Stimulated activated CD8-positive, alpha-beta memory T cell treated with anti-CD3 and anti-CD28 coated beads, Interleukin-12 subunit alpha, Interleukin-12 subunit beta, amount 100 ng/mL, for 1 hour (primary cell): ENCODE measurements around the gene QARS1.

ENCODE experiments used
- DNase-seq: peaks from one replicate; pipeline ENCODE4 v3.0.0-alpha.2; 2020; ENCODE audit warnings: low read depth

QARS1 gene

DNA sequence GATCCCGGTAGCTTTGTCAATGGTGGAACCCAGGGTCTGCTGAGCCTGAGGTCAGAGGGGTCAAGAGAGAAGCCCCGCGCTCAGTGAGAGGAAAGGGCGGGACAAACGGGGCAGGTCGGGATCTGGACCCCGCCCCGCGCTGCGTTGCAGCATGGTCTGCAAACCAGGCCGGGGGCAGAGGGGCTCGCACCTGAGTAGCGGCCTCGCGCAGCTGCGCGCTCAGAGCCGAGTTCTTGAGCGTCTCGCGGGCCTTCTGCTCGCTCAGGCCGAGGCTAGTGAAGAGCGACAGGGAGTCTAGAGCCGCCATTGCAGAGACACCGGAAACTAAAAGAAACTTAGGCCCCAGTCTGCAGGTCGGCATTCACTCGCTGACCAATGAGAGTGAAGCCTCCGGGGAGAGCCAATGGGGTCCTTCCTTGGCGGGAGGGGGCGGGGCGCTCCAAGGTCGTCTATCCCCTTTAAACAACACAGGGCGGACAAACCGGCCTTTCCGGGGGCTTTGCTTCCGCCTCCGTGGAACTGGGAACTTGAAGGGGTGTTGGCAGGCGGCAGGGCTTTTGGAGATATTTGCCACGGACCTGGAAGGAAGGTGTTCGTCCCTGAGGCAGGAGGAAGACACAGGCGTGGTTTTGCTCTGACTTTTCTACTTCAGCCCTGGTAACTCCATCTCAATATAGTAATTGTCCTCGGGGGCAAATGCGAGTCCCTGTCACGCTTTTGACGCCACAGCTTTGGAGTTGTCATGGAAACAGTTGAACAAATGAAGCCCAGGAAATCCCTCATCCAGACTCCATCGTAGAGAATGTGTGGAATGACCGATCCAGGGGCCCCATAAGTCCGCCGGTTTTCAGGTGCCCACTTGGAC, at the start of gene QARS1:
QARS1 (minus strand) TSS at position 331 of the 865 bp plus-strand sequence; CDS start at position 307, 24 bp downstream.
- DNase-seq = peak; percentile 80

DNA sequence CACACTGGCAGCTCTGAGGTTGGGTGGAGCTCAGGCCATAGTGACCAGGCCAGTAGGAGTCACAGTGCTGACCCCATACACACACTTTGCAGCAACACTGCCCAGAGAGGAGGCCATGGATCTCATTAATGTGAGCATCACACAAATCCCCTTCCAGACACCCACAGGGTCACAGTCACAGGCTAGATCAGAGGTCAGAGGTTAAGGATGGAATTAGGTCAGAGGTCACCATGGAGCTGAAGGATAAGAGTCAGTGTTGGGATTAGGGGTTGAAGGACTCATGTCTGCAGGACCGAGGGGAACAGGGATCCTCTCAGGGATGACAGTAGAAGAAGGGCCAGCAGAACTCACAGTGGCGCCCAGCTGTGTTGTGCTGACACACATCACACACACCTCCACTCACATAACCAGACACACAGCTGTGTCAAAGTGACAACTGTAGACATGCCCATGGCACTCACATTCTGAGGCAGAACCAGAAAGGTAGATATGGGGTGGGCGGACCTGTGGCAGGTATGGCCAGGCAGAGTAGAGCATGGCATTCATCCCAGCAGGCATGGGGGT, 48.9 kb upstream of the QARS1 start:
- no peak for DNase-seq

DNA sequence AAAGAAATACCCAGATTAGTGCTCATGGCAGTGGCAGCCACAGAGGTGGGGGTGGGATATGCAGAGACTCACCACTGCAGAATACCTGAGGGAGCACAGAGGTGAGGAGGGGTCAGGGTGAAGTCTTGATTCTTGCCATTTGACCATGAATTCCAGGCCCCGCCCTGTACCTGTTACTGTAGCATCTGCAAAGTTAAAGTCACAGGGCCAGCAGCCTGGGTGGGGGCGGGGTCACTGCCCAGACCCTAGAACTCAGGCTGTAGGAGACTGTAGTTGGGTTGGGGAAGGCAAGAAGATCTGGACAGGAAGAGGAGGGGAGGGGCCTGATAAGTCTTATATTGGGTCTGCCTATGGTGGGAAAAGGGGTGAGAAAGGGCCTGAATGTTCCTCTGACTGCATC, 47.1 kb upstream of the QARS1 start:
- no peak for DNase-seq

DNA sequence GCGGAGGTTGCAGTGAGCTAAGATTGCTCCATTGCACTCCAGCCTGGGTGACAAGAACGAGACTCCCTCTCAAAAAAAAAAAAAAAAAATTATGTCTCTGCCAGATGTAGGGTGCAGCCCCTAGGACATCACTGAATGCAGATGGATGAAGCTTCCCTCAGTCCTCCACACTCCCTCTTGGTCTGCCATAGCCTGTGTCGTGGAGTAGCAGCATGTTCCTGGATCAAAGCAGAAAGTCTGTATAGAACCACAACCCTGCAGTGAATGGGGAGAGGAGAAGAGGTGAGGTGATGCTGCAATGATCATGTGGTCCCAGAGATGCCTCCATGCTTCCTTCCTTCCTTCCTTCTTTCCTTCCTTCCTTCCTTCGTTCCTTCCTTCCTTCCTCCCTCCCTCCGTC, 43.6 kb upstream of the QARS1 start:
- no peak for DNase-seq

DNA sequence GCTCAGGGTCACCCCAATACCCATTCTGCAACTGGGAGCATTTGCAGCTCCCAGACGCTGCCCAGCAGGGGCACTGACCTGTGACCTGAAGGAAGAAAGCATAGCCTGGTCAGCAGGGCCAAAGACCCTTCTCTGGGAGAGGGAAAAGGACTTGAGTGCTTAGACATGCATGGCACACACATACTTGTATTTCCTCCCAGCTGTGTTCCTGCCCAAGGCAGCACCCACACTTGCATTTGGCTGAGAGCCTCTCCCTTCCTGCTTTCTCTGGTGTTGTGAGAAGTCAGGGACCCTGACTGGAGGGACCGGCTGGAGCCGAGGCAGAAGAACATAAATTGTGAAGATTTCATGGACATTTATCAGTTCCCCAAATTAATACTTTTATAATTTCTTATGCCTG, 35.5 kb upstream of the QARS1 start:
- DNase-seq = no peak

DNA sequence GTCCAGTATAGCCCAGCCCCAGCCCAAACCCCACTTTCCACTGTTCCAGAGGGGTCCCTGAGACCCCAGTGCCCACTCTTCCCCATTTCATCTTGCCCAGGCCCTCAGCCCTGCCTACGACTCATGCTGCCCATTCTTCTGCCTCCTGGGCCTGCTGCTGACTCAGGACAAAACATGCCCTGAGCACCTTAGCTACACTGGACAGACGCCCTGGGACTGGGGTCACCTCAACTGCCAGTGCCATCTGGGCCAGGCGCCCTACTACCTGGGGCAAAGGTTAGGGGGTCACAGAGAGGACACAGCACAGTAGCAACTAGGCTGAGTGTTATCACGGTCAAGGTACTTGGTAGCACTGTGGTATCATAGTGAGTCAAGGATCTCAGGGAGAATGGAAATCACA, 30.9 kb upstream of the QARS1 start:
- no peak for DNase-seq

DNA sequence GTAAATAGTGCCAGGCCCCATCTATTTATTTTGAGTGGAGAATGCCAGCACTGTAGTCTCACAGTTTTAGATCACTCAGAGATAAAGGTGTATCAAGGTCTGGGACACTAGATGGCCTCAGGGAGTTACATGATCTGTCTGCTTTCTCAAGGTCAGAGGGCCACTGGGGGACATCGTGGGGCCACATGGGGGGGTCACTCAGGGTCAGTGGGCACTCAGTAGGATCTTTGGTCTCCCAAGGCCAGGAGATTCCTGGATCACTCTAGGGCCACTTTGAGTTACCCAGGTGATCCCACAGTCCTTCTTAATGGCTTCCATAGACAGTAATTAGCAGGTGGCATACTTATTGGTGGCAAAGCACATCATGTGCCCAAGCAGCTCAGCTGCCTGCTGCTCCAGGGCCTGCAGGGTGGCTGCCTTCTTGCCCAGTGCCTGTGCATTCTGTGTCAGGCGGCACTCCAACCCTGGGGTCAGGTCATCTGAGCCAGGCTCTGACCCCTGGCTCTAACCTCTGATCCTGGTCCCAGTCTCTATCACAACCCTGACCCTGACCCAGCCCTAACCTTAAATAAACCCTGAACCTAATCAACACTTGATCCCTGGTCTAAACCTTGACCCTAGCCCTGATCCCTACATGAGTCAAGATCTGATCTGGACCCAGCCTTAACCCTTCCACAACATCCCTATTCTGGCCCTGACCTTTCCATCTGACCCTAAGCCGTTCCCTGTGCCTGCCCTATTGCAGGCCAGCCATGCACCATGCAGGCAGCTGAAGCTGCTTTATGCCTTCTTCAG, 30.1 kb upstream of the QARS1 start:
- DNase-seq = no peak

DNA sequence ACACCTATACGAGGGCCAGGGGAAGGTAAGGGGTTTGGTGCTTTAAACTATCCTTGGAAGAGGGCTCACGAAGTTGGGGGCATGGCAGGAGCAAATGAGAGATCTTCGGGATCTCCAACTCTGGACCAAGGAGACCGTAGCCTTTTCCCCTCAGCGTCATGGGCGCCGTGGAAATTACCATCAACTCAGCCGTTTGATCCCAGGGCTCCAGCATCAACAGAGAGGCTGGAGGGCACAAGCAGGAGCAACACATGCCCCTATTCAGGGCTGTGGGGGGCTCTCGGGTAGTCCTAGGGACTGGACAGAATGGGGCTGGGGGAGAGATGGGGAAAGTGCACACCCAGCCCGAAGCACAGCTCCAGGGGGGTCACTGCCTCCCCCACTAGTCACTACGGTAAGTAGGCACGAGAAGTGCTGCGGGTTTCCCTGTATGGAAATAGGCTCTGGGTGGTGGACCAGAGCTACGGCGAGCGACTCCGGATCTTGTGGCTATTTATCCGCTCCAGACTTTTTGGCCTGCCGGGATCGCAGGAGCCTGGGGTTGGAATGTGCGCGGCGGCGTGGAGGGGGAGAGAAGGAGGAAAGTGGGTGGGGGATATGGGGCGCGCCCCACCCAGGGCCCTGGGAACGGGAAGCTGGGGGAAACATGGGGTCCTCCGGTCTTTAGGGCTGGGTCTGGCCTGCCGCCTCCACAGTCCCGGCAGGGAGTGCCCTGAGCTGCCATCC, 28.8 kb upstream of the QARS1 start:
- DNase-seq = no peak

DNA sequence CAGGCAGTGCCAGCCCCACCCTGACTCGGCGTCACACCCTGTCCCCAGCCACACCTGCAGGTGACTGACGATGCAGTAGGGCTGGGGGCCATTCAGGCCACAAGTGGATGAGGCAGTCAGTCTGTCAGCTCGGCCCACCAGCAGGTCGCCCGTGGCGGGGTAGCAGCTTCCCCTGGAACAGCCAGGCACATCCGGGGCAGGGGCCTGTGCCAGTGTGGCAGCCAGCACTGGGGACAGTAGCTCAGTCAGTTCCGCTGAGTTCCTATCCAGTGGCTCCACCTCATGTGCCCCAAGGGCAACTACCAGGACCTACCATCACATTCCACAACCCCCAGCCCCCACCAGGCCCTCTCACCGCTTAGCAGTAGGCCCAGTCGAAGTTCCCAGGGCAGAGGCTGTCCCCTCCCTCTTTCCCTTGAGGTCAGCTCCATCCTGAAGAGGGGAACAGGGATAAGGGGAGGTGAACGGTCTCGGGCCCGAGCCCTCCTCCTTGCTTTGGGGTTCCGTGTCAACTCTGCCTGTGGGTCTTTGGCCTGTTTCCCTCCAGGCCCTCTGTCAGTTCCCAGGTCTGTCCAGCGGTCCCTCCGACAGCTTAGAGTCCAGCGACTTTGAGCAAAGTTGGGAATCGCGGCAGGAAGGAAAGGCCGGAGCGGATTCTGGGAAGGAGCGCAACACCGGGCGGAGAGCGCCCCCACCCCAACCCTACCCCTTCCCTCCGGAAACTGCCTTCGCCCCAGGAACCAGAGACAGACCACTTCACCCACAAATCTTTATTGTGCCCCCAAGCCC, 28.1 kb upstream of the QARS1 start, which contains the start of gene LAMB2:
LAMB2 (minus strand) TSS at position 614 of the 789 bp plus-strand sequence; CDS start at position 431, 183 bp downstream.
- no peak for DNase-seq

DNA sequence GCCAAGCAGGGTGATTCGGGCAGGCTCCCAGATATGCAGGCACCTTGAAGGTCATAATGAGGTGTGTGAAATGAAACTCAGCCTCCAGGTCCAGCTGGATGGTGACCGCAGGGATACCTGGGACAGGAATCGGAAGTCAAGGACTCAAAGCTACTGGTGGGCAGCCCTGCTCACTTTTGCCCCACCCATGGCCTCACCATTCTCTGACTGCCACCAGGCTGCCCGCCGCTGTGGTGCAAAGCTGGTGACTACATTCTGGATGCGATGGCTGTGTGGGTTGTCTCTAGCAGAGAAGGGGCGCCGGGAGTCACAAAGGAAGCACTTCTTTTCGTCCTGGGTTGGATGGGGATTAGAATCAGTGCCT, 27.5 kb upstream of the QARS1 start:
- no peak for DNase-seq

DNA sequence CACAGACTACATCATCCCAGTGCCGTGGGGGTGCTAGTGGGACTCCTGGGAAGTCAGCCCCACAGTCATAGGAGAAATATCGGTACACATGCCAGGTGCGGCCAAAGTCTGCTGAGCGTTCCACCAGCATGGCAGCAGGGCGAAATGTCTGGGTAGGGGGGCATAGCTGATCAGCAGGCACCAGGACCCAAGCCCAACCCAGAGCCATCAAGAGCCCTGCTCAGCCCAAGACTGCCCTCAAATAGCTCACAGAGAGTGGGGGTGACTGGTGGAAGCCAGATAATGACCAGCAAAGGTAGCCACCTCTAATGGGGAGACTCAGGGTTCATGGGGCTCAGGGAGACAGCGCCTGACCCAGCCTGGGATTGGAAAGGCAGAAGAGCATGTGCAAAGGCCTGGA, 27.0 kb upstream of the QARS1 start:
- no peak for DNase-seq

DNA sequence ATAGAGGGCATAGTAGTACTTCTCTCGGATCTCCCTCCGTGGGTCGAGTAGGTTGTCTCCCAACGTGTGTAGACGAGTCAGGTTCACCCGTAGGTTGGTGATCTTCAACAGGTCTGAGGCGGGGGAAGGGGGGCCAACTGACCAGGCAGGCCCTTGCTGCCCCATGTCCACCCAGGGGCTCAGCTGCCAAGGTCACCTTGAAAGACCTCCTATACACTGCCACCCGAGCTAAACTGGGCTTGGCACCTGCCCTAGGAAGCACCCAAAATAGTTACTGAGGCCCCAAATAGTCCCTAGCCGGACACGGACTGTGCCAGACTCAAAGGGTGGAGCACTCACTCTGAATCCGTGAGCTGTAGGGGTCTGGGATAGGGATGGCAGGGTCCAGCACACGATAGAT, 26.5 kb upstream of the QARS1 start:
- DNase-seq = no peak

DNA sequence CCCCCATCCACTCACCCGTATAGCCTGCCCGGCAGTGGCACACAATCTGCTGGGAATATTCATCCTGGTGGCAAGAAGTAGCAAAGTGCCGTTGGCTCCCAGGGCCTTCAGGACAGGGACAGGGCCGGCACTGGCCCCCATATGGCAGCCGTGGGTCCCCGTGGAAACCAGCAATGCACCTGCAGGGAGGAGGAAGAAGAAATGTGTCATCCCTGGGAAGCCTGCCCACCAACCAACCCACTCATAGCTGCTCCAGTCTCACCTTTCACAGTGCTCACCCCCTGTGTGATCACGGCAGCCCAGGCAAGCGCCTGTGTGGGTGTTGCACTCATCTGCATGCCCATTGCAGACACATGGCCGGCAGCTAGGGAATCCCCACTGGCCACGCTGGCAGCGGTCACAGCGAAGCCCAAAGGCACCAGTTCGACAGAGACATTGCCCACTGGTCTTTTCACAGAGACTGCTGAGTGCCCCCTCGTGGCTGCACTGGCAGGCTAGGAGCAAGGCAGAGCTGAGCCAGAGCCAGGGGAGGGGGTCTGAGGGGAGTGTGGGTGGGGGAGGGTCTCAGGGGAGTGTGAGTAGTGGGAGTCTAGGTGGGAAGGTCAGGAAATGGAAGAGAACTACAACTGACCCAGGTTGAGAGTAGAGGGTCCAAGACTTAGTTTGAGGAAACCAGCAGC, 20.6 kb upstream of the QARS1 start:
- DNase-seq = no peak

DNA sequence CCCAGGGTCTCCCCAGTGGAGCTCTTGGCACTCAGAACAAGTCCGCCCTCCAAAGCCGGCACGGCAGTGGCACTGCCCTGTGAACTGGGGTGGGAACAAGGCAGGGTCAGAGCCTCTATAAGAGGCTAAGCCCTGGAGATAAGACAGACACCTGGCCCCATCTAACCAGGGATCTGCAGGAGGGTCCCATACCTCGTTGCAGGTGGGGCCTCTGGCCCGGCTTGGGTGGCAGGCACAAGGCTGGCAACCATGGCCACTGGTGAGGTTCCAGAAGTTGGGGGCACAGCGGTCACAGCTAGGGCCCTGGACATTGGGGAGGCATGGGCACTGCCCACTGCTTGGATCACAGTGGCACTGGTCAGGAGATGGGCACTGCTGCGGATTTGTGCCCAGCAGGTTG, 19.6 kb upstream of the QARS1 start:
- no peak for DNase-seq

DNA sequence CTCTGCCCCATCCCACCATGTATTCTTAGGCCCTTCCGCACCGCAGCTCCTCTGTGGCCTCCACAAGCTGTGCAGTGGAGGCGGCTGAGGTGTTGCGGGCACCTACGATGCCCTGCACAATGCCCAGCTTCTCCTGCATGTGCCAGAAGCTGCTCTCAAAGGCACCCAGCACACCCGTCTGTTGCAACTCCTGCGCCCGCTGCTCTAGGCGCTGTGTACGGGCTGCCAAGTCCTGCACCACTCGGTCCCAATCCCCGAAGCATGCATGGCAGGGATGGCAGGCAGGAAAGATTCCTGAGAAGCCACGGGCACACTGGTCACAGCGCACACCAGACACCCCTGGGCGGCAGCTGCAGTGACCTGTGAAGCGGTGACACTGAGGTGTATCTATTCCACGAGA, 19.1 kb upstream of the QARS1 start:
- no peak for DNase-seq

DNA sequence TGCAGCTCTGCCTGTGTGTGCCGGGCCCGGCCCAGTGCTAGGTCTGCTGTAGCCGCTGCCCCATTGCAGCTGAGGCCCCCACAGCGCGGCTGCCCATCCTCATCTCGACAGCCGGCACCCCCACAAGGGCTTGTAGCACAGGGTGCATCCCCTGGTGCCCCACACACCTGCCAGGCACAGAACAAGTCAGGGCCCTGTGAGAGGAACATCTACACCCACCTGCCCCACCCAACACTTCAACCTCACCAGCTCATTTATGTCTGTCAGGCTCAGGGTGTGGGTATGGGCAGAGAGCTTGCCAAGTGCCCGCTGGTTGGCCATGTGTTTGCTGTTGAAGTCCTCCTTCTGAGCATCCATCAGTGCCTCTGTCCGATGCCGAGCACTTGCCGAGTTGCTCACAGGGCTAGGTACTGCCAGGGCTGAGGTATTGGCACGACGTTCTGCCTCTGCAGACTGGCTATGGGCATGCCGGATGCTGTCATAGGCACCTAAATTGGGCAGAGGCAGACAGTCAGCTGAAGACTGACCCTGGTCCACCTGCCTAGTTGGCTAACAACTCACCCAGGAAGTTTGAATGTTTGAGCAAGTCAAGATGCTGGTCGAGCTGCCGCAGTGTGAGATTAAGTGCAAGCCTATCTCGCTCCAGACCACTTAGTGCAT, 18.5 kb upstream of the QARS1 start:
- DNase-seq = no peak

DNA sequence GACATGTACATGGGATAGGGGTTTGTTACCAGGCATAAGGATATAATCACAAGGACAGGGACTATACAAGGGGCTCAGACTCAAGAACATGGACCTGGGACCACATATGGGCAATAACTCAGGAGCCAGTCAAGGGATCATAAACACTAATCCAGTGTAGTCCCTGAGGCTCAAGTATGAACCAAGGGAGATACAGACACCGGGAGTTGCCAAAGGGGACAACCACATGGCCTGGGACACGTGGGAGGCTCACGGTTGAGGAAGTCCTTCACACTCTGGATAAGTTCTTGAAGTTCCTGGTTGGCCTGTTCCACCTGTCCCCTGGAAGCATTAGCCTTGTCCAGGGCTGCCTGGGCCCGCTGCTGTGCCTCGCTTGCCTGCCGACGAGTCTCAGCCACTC, 17.9 kb upstream of the QARS1 start:
- no peak for DNase-seq

DNA sequence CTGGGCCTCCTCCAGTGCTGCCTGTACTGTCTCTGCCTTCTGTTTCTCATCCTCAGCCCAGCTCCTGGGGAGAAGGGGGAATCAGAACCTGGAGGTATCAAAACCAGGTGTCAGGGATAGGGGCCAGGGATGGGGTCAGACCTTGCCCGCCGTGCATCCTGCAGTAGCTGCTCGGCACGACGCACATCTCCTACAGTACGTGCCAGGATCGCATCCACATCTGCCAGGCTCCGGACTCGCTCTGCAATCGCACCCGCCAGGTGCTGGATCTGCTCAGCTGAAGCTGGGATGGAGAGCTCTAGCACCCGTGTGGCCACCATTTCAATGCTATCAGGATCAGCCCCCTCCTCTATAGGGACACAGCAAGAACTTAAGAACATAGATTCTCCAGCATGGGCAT, 17.5 kb upstream of the QARS1 start:
- DNase-seq = no peak

DNA sequence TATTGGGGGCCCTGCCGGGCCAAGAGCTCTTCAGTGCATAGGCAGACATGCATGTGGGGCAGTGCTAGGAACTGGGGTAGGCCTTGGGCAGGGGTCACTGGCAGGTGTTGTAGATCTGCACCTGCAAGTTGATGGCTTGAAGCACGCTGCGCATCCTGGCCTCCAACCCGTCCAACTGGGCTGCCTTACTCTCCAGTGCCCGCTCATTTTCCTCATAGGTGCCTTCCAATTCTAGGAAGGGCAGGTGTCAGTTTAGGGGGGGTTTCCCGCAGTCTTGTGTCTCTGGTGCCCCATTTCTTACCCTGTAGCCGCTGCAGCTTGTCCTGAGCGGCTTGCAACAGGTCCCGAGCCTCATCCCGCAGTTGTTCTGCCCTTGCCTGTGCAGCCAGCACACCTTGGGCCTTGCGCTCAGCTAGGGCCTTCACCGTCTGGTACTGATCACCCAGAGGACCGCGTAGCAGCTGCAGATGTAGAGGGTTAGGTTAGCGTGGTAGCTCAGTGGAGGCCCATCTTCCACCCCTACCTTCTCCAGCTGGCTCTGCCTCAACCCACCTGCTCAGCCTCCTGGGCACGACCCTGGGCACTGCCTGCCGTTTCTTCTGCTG, 16.7 kb upstream of the QARS1 start:
- no peak for DNase-seq
